Activated B cell treated with CpG ODN at 0.5 μM for 24 hours (primary cell): ENCODE measurements around the gene SMIM10L1. TPM values are rescaled to one million over a fixed set of nuclear protein-coding genes. Genes with fewer than 3 reads are reported as not detected.

Source experiments
- ATAC-seq: fragments of 200-7000 bp; cut with Tn5 transposase; one replicate; pipeline ENCODE4 v1.10.0; 2021; ENCODE audit warnings: low read depth, mild to moderate bottlenecking, moderate library complexity
- CTCF ChIA-PET: fragments of 350-600 bp; sonication (Branson Sonifier 250); formaldehyde crosslinking; loops from one replicate; lab custom pipeline; 2021; ENCODE audit warnings: antibody characterized with exemption; lab: Charles Lee
- POLR2A ChIA-PET: fragments of 350-600 bp; sonication (Branson Sonifier 250); formaldehyde crosslinking; loops from one replicate; lab custom pipeline; 2021; ENCODE audit warnings: antibody characterized with exemption; lab: Charles Lee
- DNase-seq: peaks from one replicate; pipeline ENCODE4 v3.0.0; 2022
- H3K27ac Mint-ChIP-seq: one replicate; pipeline ENCODE4 v1.8.0; 2020; ENCODE audit warnings: mixed read lengths
- H3K27me3 Mint-ChIP-seq: one replicate; pipeline ENCODE4 v1.8.0; 2021; ENCODE audit warnings: mixed read lengths
- H3K36me3 Mint-ChIP-seq: one replicate; pipeline ENCODE4 v1.8.0; 2021; ENCODE audit warnings: low read depth, mixed read lengths
- H3K4me1 Mint-ChIP-seq: one replicate; pipeline ENCODE4 v1.8.0; 2021; ENCODE audit warnings: mixed read lengths
- H3K4me3 Mint-ChIP-seq: one replicate; pipeline ENCODE4 v1.8.0; 2020; ENCODE audit warnings: mild to moderate bottlenecking, mixed read lengths
- H3K9me3 Mint-ChIP-seq: one replicate; pipeline ENCODE4 v1.8.0; 2020; ENCODE audit warnings: mixed read lengths
- CTCF ChIP-seq: fragments of 200-600 bp; IDR thresholded peaks from one replicate; pipeline ENCODE4 v1.8.0; 2022; ENCODE audit warnings: antibody characterized with exemption, mild to moderate bottlenecking
- intact Hi-C: fragments of 100-400 bp; cut with micrococcal nuclease; formaldehyde crosslinking; loops from one replicate; pipeline ENCODE4 v1.15.1; 2024
- total RNA-seq: library from RNA; stranded (reverse); gene quantifications from 2 replicates; pipeline ENCODE4 v1.2.3, GENCODE V29; 2022

Gene SMIM10L1
- total RNA-seq, 1 donor from 2014 or later, result 8.8 TPM

- Mint-ChIP-seq H3K9me3 (no peaks in the 10 kb centered on the region), H3K36me3 (peaks cover 58% of the 10 kb centered on the region), H3K4me3 (no peak overlapping the region), H3K27ac (no peak overlapping the region), H3K4me1 (peaks cover 35% of the 10 kb centered on the region), H3K27me3 (no peaks in the 10 kb centered on the region)
- intact Hi-C loops, result no loop called here
- POLR2A ChIA-PET, result no interaction called here
- ATAC-seq (no peak), DNase-seq (no peak)
- CTCF ChIA-PET, result no interaction called here
- no peak for TF ChIP-seq CTCF
Observed at GRCh38 chr12:11164384-11164783, 6.6 kb upstream of the SMIM10L1 start.

DNA sequence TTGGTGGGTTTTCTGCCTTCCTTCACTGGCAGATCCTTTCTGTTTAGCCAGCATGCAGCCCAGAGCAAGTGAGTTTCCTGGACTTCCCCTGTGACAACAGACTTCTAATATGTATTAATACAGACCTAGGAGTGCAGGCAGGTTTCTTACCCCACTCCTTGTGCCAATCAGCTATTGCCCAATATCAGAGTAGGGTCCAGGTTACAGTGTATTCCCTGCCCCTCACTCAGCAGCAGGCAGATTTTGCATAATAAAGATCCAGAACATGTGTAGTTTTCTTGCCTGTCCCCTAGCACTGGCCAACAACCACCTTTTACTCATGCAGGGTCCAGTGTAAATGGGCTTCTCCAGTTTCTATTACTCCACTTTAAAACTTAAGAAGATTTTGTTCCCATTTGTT, 4.7 kb upstream of the SMIM10L1 start:
- Mint-ChIP-seq H3K4me1 (peaks cover 46% of the 10 kb centered on the region), H3K27ac (no peak overlapping the region), H3K36me3 (peaks cover 48% of the 10 kb centered on the region), H3K4me3 (no peak overlapping the region), H3K9me3 (no peaks in the 10 kb centered on the region), H3K27me3 (no peaks in the 10 kb centered on the region)
- CTCF ChIA-PET, result no interaction called here
- DNase-seq (no peak), ATAC-seq (no peak)
- POLR2A ChIA-PET, result no interaction called here
- TF ChIP-seq CTCF, result no peak
- intact Hi-C loops, result no loop called here

DNA sequence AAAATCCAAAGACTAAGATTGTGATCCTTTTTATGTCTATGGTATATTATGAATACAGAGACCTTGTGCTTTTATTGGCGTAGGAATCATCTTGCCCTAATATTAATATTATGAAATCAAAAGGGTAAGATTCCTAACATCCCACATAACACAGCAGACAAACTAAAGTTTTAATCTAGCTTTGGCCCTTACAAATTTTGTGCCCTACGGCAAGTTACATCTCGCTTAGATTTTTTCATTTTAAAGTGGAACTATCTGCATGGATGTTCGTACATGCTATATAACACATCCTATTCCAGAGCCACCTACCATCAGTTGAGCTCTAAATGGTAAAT, 217 bp upstream of the SMIM10L1 start:
- Mint-ChIP-seq H3K9me3 (no peaks in the 10 kb centered on the region), H3K4me1 (peaks cover 52% of the 10 kb centered on the region), H3K27ac (peak overlapping the region; percentile 95), H3K27me3 (no peaks in the 10 kb centered on the region), H3K36me3 (peaks cover 44% of the 10 kb centered on the region), H3K4me3 (peak overlapping the region; percentile 97)
- DNase-seq (no peak), ATAC-seq (no peak)
- no peak for TF ChIP-seq CTCF
- CTCF ChIA-PET, result interaction anchor here (2.1 kb wide), 1 partner anchor 421 kb away, joined by 5 read pairs; no protein-coding TSS in a partner anchor
- intact Hi-C loops, result loop anchor here (1.0 to 10.0 kb wide), 5 partner anchors 86 to 1547 kb away; partner anchors contain the start of genes BORCS5, CDKN1B, GABARAPL1 and MAGOHB
- POLR2A ChIA-PET, result interaction anchor here (0.5 to 1.7 kb wide), 10 partner anchors 8 to 1643 kb away, joined by 3 to 10 read pairs (median 4); no protein-coding TSS in a partner anchor

- peak overlapping the region; percentile 97 for H3K4me3 Mint-ChIP-seq
- no peaks in the 10 kb centered on the region for H3K27me3 Mint-ChIP-seq
- DNase-seq, result no peak
- H3K4me1 Mint-ChIP-seq, result peaks cover 50% of the 10 kb centered on the region
- TF ChIP-seq CTCF, result no peak
- ATAC-seq, result no peak
- CTCF ChIA-PET, result interaction anchor here (1.4 to 2.1 kb wide), 2 partner anchors 27 to 422 kb away, joined by 5 read pairs; no protein-coding TSS in a partner anchor
- intact Hi-C loops, result loop anchor here (1.0 to 10.0 kb wide), 6 partner anchors 87 to 1545 kb away; partner anchors contain the start of genes BORCS5, CDKN1B, GABARAPL1 and MAGOHB
- H3K36me3 Mint-ChIP-seq, result peaks cover 42% of the 10 kb centered on the region
- H3K27ac Mint-ChIP-seq, result peak overlapping the region; percentile 95
- no peaks in the 10 kb centered on the region for H3K9me3 Mint-ChIP-seq
- POLR2A ChIA-PET, result interaction anchor here (0.6 to 1.6 kb wide), 11 partner anchors 9 to 1554 kb away, joined by 3 to 10 read pairs (median 4); partner anchors contain the start of gene BORCS5
Observed at GRCh38 chr12:11171969-11172675, 1.1 kb downstream of the SMIM10L1 start.

- CTCF ChIA-PET, result no interaction called here
- Mint-ChIP-seq H3K36me3 (peaks cover 33% of the 10 kb centered on the region), H3K9me3 (no peaks in the 10 kb centered on the region), H3K4me1 (peaks cover 40% of the 10 kb centered on the region), H3K4me3 (no peak overlapping the region), H3K27ac (no peak overlapping the region), H3K27me3 (no peaks in the 10 kb centered on the region)
- ATAC-seq (no peak), DNase-seq (no peak)
- POLR2A ChIA-PET, result no interaction called here
- no peak for TF ChIP-seq CTCF
- intact Hi-C loops, result loop anchor here (5.0 to 10.0 kb wide), 2 partner anchors 959 to 1543 kb away; partner anchors contain the start of genes CDKN1B and GABARAPL1
Observed at GRCh38 chr12:11174022-11174421, 3.0 kb downstream of the SMIM10L1 start.
